Keratinocyte (primary cell): ENCODE results near the gene DCHS2. TPM values are rescaled to one million over a fixed set of nuclear protein-coding genes. Genes with fewer than 3 reads are reported as not detected.

Source experiments
- DNase-seq: peaks from one replicate; pipeline ENCODE4 v3.0.0-alpha.2; 2011; ENCODE audit warnings: low read depth, missing footprints, low spot score
- FAIRE-seq: peaks from 2 replicates; lab custom pipeline; 2011; peaks lifted over from hg19 to GRCh38; lab: Jason Lieb, UNC
- H2AFZ ChIP-seq: 2 replicates; pipeline ENCODE4 v1.6.0; 2012; ENCODE audit warnings: low read length, control low read depth, inconsistent platforms; ENCODE audit not compliant: control insufficient read depth
- H3K27ac ChIP-seq: 2 replicates; pipeline ENCODE4 v1.5.1; 2011; ENCODE audit warnings: low read length; ENCODE audit not compliant: control insufficient read depth, insufficient read depth
- H3K27me3 ChIP-seq: 3 replicates; pipeline ENCODE4 v1.6.0; 2011; ENCODE audit warnings: low read length; ENCODE audit not compliant: control insufficient read depth, insufficient read depth; ENCODE audit errors: extremely low read depth
- H3K36me3 ChIP-seq, 2 experiments: 2 replicates in 1 of 2; 3 replicates in 1 of 2; pipeline ENCODE4 v1.5.1; 2011; ENCODE audit warnings: low read length in 2 of 2, mild to moderate bottlenecking in 1 of 2; ENCODE audit not compliant: control insufficient read depth in 2 of 2, insufficient read depth in 2 of 2; ENCODE audit errors: extremely low read depth in 1 of 2
- H3K4me1 ChIP-seq: 3 replicates; pipeline ENCODE4 v1.5.1; 2011; ENCODE audit warnings: low read length; ENCODE audit not compliant: control insufficient read depth, insufficient read depth; ENCODE audit errors: extremely low read depth
- H3K4me2 ChIP-seq: 3 replicates; pipeline ENCODE4 v1.6.0; 2011; ENCODE audit warnings: low read depth, low read length; ENCODE audit not compliant: control insufficient read depth, insufficient read depth; ENCODE audit errors: extremely low read depth
- H3K4me3 ChIP-seq, 3 experiments: fragments of 200-600 bp in 1 of 3; sonication (generic) in 1 of 3; 2 replicates in 2 of 3; 3 replicates in 1 of 3; pipeline ENCODE4 v1.5.1; 2011 to 2016; ENCODE audit warnings: low read length in 3 of 3, mild to moderate bottlenecking in 3 of 3, control low read depth in 2 of 3, inconsistent platforms in 1 of 3, low read depth in 1 of 3, mixed read lengths in 1 of 3, mixed run types in 1 of 3, moderate library complexity in 1 of 3; ENCODE audit not compliant: control insufficient read depth in 2 of 3, insufficient read depth in 2 of 3; ENCODE audit errors: extremely low read depth in 1 of 3
- H3K79me2 ChIP-seq: 2 replicates; pipeline ENCODE4 v1.6.0; 2012; ENCODE audit warnings: low read length; ENCODE audit not compliant: control insufficient read depth, insufficient read depth
- H3K9ac ChIP-seq: 3 replicates; pipeline ENCODE4 v1.6.0; 2011; ENCODE audit warnings: low read length; ENCODE audit not compliant: control insufficient read depth, insufficient read depth; ENCODE audit errors: extremely low read depth
- H3K9me1 ChIP-seq: 3 replicates; pipeline ENCODE4 v1.6.0; 2011; ENCODE audit warnings: low read length; ENCODE audit not compliant: control insufficient read depth, insufficient read depth; ENCODE audit errors: extremely low read depth
- H3K9me3 ChIP-seq: 2 replicates; pipeline ENCODE4 v1.5.1; 2012; ENCODE audit warnings: low read depth, low read length; ENCODE audit not compliant: control insufficient read depth
- H4K20me1 ChIP-seq: 3 replicates; pipeline ENCODE4 v1.6.0; 2011; ENCODE audit warnings: low read length; ENCODE audit not compliant: control insufficient read depth, insufficient read depth; ENCODE audit errors: extremely low read depth
- CTCF ChIP-seq, 3 experiments: IDR thresholded peaks in 1 of 3; conservative IDR thresholded peaks in 1 of 3; optimal IDR thresholded peaks in 1 of 3; 2 replicates in 2 of 3; 3 replicates in 1 of 3; pipeline versions ENCODE3 to v1.5.1; 2011; ENCODE audit warnings: low read length in 3 of 3, mild to moderate bottlenecking in 3 of 3, moderate library complexity in 2 of 3, control low read depth in 1 of 3, inconsistent platforms in 1 of 3; ENCODE audit not compliant: insufficient read depth in 2 of 3; ENCODE audit errors: extremely low read depth in 1 of 3
- EZH2 ChIP-seq: IDR thresholded peaks from one replicate; pipeline ENCODE4 v1.6.1; 2012; ENCODE audit warnings: inconsistent platforms, mild to moderate bottlenecking, low read length, moderate library complexity
- dilution Hi-C: fragments of 300-500 bp; cut with MboI; formaldehyde crosslinking; loops from one replicate; pipeline ENCODE4 v1.7.0; 2020; ENCODE audit warnings: low sequenced_read_pairs; ENCODE audit not compliant: extremely low pct_ligation_motif_present
- polyA plus RNA-seq, 5 experiments: library from polyadenylated mRNA; depleted of rRNA in 3 of 5; stranded (reverse) in 3 of 5; stranded (forward) in 1 of 5; unstranded in 1 of 5; fragments of >200 nt; gene quantifications; 1 replicate in 1 of 5; 2 replicates in 3 of 5; 3 replicates in 1 of 5; pipeline versions ENCODE4 v1.2.1 to v1.2.3, GENCODE V29; 2011 to 2012; ENCODE audit warnings: missing spikeins in 2 of 5, low read depth in 1 of 5, low replicate concordance in 1 of 5

The DCHS2 gene
- polyA plus RNA-seq, 1 donor (not counting 4 experiments of a cell fraction or from before 2014, with no cell fraction given), result 0.01 TPM

- DNase-seq (no peak), FAIRE-seq (no peak)
- Histone ChIP-seq H3K4me2 (no peak overlapping the region), H2AFZ (no peak overlapping the region), H3K4me3 (no peak overlapping the region), H3K9me1 (no peaks in the 10 kb centered on the region), H3K9me3 (no peaks in the 10 kb centered on the region), H3K36me3 (no peaks in the 10 kb centered on the region), H3K27me3 (no peaks in the 10 kb centered on the region), H3K4me1 (no peaks in the 10 kb centered on the region), H3K27ac (no peak overlapping the region), H3K79me2 (no peaks in the 10 kb centered on the region), H3K9ac (no peak overlapping the region), H4K20me1 (no peaks in the 10 kb centered on the region)
- TF ChIP-seq EZH2 (no peak), CTCF (optimal IDR thresholded peaks at IDR 0.05 in 1 of 3, IDR thresholded peaks at IDR 0.05 in 1 of 3, conservative IDR thresholded peaks at IDR 0.05 in 1 of 3; ENCODE audit: extremely low read depth in 1 of 3, insufficient read depth in 2 of 3, low read length in 3 of 3) (no peak)
- dilution Hi-C loops, result no loop called here
These were observed 171.1 kb downstream of the DCHS2 start for GRCh38 chr4:154320521-154320920.

GRCh38 chr4:154319736-154320135 lies 171.9 kb downstream of the DCHS2 start:
- no peak overlapping the region for H3K4me2 ChIP-seq
- H4K20me1 ChIP-seq, result no peaks in the 10 kb centered on the region
- H3K4me1 ChIP-seq, result no peaks in the 10 kb centered on the region
- no peak overlapping the region for H2AFZ ChIP-seq
- DNase-seq (no peak), FAIRE-seq (no peak)
- dilution Hi-C loops, result no loop called here
- no peaks in the 10 kb centered on the region for H3K36me3 ChIP-seq
- H3K9me3 ChIP-seq, result no peaks in the 10 kb centered on the region
- no peaks in the 10 kb centered on the region for H3K27me3 ChIP-seq
- no peak overlapping the region for H3K9ac ChIP-seq
- no peaks in the 10 kb centered on the region for H3K9me1 ChIP-seq
- no peak overlapping the region for H3K27ac ChIP-seq
- TF ChIP-seq EZH2, result no peak
- TF ChIP-seq CTCF (optimal IDR thresholded peaks at IDR 0.05 in 1 of 3, IDR thresholded peaks at IDR 0.05 in 1 of 3, conservative IDR thresholded peaks at IDR 0.05 in 1 of 3; ENCODE audit: extremely low read depth in 1 of 3, insufficient read depth in 2 of 3, low read length in 3 of 3), result no peak
- no peaks in the 10 kb centered on the region for H3K79me2 ChIP-seq
- no peak overlapping the region for H3K4me3 ChIP-seq
